ENCODE results near the gene KLHL40. TPM values are rescaled to one million over a fixed set of nuclear protein-coding genes. Genes with fewer than 3 reads are reported as not detected.

Gene KLHL40
- total and polyA plus RNA-seq, 12 donors = 0.03 to 0.54 (median 0.11) TPM; not detected in 9

DNA sequence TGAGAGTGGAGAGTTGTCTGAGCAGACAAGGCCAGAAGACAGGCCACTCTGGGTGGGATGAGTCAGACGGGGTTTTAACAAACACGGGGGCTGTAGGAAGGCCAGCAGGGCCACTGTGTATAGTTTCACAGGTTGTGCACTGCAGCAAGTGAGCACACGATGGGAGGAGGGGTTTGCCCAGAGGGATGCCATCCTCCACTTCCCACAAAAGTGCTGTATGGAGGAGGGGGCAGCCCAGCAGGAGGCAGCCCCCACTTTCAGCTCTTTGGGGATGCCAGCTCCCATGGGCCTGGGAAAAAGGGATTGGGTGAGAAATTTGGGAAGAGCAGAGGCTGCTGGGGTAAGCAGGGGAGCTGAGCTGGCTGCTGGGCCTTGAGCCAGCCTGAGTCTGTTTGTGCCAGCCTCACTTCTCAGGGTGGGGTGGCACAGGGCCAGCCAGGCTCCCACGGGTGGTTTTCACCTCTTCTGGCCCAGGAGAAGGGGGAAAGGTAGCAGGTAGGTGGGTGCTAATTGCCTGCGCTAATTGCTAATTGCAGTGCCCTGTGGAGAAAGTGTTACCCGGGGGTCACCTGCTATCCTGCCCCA is 25.1 kb upstream of the KLHL40 start:
- Histone ChIP-seq H3K4me1 (replicated peaks in 1 of 2) (peaks cover 13 to 25% of the 10 kb centered on the region in 2 donors), H3K27me3 (no peaks in the 10 kb centered on the region), H3K36me3 (replicated peaks in 1 of 2) (peaks cover 0 to 9% of the 10 kb centered on the region in 2 donors), H3K9me3 (replicated peaks in 1 of 3) (no peaks in the 10 kb centered on the region), H3K4me3 (no peak overlapping the region), H3K27ac (peak overlapping the region in 2 of 5 donors; percentile 41 to 50)
- intact Hi-C loops (cut with DNase I) = loop anchor here in 1 of 2 donors (5.0 kb wide), 1 partner anchor 82 kb away; no protein-coding TSS in a partner anchor
- DNase-seq = peak in 5 of 7 donors; percentile 38 to 62 (median 47)
- WGBS, 4 donors = 28 to 54% (median 50%) methylated on average over 3 to 6 of the region's 6 CpGs
- TF ChIP-seq POLR2A (IDR thresholded peaks at IDR 0.05) = no peak
- no peak for TF ChIP-seq CTCF (IDR thresholded peaks at IDR 0.05)

- Histone ChIP-seq H3K27me3 (no peaks in the 10 kb centered on the region), H3K4me1 (replicated peaks in 1 of 2) (peaks cover 7 to 18% of the 10 kb centered on the region in 2 donors), H3K4me3 (no peak overlapping the region), H3K36me3 (replicated peaks in 1 of 2) (peaks cover 0 to 9% of the 10 kb centered on the region in 2 donors), H3K27ac (peak overlapping the region in 1 of 5 donors; percentile 41), H3K9me3 (replicated peaks in 1 of 3) (no peaks in the 10 kb centered on the region)
- DNase-seq = peak; percentile 36 to 79 (median 70)
- TF ChIP-seq POLR2A (IDR thresholded peaks at IDR 0.05) = no peak
- TF ChIP-seq CTCF (IDR thresholded peaks at IDR 0.05) = peak in 1 of 6 experiments; percentile 28
- WGBS, 4 donors = 45 to 58% (median 54%) methylated on average over 2 to 4 of the region's 4 CpGs
- intact Hi-C loops (cut with DNase I) = loop anchor here in 1 of 2 donors (5.0 kb wide), 1 partner anchor 81 kb away; no protein-coding TSS in a partner anchor
These were observed 24.4 kb upstream of the KLHL40 start for GRCh38 chr3:42660898-42661297.

DNA sequence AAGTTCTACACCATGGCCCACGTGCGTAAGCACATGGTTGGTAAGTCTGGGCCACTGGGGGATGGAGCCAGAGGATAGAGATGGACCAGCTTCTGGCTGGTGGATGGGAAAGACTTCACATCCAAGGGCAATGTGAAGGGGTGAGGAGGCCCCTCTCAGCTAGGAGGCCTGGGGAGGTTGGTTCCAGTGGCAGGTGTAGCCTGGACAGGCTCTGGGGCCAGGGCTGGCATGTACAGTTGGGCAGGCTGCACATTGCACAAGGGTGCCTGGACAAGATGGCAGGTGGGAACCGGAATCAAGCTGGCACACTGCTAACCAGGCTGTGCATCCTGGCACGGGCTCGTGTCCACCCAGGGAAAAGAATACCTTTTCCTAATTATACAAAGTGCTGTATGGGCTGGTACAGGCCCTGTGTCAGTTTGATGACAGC is 23.7 kb upstream of the KLHL40 start:
- 84 to 100% (median 97%) methylated on average over 3 to 5 of the region's 5 CpGs for WGBS, 4 donors
- H3K4me3 ChIP-seq = no peak overlapping the region
- no peak overlapping the region for H3K27ac ChIP-seq
- TF ChIP-seq POLR2A (IDR thresholded peaks at IDR 0.05) = no peak
- TF ChIP-seq CTCF (IDR thresholded peaks at IDR 0.05) = no peak
- peak in 1 of 7 donors; percentile 49 for DNase-seq
- intact Hi-C loops (cut with DNase I) = loop anchor here in 1 of 2 donors (5.0 kb wide), 1 partner anchor 81 kb away; no protein-coding TSS in a partner anchor
- H3K27me3 ChIP-seq = no peaks in the 10 kb centered on the region
- peaks cover 0 to 9% of the 10 kb centered on the region in 2 donors for H3K36me3 ChIP-seq (replicated peaks in 1 of 2)
- peaks cover 0 to 18% of the 10 kb centered on the region in 2 donors for H3K4me1 ChIP-seq (replicated peaks in 1 of 2)
- no peaks in the 10 kb centered on the region for H3K9me3 ChIP-seq (replicated peaks in 1 of 3)

DNA sequence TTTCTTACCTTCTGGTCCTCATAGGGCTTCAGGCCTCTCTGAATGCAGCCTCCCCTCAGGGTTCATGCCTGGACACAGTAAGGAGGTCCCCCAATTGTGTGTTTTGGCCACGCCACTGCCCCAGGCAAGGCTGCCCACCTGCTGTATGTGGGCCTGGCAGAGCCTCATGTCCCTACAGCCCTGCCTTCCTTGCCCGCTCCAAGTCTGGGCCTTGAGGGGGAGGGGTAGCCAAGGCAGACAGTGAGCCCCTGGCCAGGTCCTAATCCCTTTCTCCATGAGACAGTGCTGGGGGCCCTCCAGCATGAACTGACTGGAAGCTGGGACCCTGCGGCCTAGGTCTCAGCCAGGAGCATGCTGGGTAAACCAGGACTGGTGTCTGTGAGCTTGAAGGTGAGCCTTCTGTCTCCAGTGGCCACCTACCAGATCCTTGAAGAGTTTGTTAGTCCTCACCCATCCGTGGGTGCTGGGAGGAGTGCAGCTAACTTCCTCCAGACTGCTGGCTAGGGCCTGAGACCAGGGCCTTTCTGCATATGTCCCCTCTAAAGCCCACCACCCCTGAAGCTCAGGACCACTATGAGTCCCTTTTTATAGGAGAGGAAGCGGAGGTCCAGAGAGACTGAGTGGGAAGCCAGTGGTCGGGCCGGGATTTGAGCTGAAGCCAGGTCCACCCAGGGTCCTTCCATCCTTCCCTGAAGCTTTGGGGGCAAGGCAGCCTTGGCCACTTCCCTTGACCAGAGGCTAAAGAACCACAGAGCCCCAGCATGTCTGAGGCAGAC is 23.1 kb upstream of the KLHL40 start:
- H3K4me1 ChIP-seq (replicated peaks in 1 of 2) = peaks cover 0 to 21% of the 10 kb centered on the region in 2 donors
- no peaks in the 10 kb centered on the region for H3K27me3 ChIP-seq
- H3K4me3 ChIP-seq = no peak overlapping the region
- H3K36me3 ChIP-seq (replicated peaks in 1 of 2) = peaks cover 0 to 9% of the 10 kb centered on the region in 2 donors
- no peak for TF ChIP-seq CTCF (IDR thresholded peaks at IDR 0.05)
- TF ChIP-seq POLR2A (IDR thresholded peaks at IDR 0.05) = no peak
- H3K27ac ChIP-seq = no peak overlapping the region
- 74 to 93% (median 89%) methylated on average over 3 to 7 of the region's 7 CpGs for WGBS, 4 donors
- DNase-seq = peak in 1 of 7 donors; percentile 53
- no peaks in the 10 kb centered on the region for H3K9me3 ChIP-seq (replicated peaks in 1 of 3)
- intact Hi-C loops (cut with DNase I) = loop anchor here in 1 of 2 donors (5.0 kb wide), 1 partner anchor 80 kb away; no protein-coding TSS in a partner anchor
